ENCODE results near the gene MORC2. TPM values are rescaled to one million over a fixed set of nuclear protein-coding genes. Genes with fewer than 3 reads are reported as not detected.

The MORC2 gene
- total RNA-seq, 2 experiments from 2014 or later = 27.1 to 27.9 TPM

- peaks cover 25 to 93% of the 10 kb centered on the region in 2 experiments for H3K9me3 ChIP-seq (ENCODE audit: control insufficient read depth in 1 of 2, insufficient read depth in 1 of 2, low read length in 2 of 2)
Measured at GRCh38 chr22:30979932-30980331, 11.4 kb upstream of the MORC2 start.

GRCh38 chr22:30978304-30978962 lies 9.9 kb upstream of the MORC2 start:
- Mint-ChIP-seq H3K36me3 (ENCODE audit: low read depth) (peaks cover 72% of the 10 kb centered on the region), H3K9me3 (peaks cover 26% of the 10 kb centered on the region), H3K4me1 (ENCODE audit: low read depth) (no peaks in the 10 kb centered on the region), H3K27ac (no peak overlapping the region), H3K27me3 (no peaks in the 10 kb centered on the region), H3K4me3 (no peak overlapping the region)
- H3K27ac ChIP-seq (ENCODE audit: low read depth in 1 of 2, low read length in 2 of 2) = no peak overlapping the region
- H3K36me3 ChIP-seq (ENCODE audit: insufficient read depth, low read length) = peaks cover 9% of the 10 kb centered on the region
- POLR2A ChIA-PET = interaction anchor here (1.4 to 6.9 kb wide), 2 partner anchors 9 to 314 kb away, joined by 3 to 40 read pairs; partner anchors contain the start of genes MORC2, PIK3IP1 and TUG1
- DNase-seq = no peak
- intact Hi-C loops (cut with DNase I, micrococcal nuclease) = loop anchor here in 1 of 2 experiments (10.0 kb wide), 1 partner anchor 516 kb away; the partner anchor contains the start of gene SFI1
- no peak for TF ChIP-seq CTCF (IDR thresholded peaks at IDR 0.05)
- ATAC-seq (ENCODE audit: poor library complexity) = no peak
- CTCF ChIA-PET = no interaction called here
- H3K9me3 ChIP-seq (ENCODE audit: control insufficient read depth in 1 of 2, insufficient read depth in 1 of 2, low read length in 2 of 2) = peaks cover 22 to 93% of the 10 kb centered on the region in 2 experiments
- no peaks in the 10 kb centered on the region for H3K4me1 ChIP-seq (ENCODE audit: insufficient read depth, low read length)
- H3K4me3 ChIP-seq (ENCODE audit: low read length) = no peak overlapping the region
- no peaks in the 10 kb centered on the region for H3K27me3 ChIP-seq (ENCODE audit: control insufficient read depth in 1 of 2, insufficient read depth in 2 of 2, low read length in 2 of 2)

More at GRCh38 chr22:30979932-30980331, 11.4 kb upstream of the MORC2 start:
- Histone ChIP-seq H3K4me3 (ENCODE audit: low read length) (no peak overlapping the region), H3K36me3 (ENCODE audit: insufficient read depth, low read length) (peaks cover 3% of the 10 kb centered on the region), H3K27me3 (ENCODE audit: control insufficient read depth in 1 of 2, insufficient read depth in 2 of 2, low read length in 2 of 2) (no peaks in the 10 kb centered on the region), H3K27ac (ENCODE audit: low read depth in 1 of 2, low read length in 2 of 2) (no peak overlapping the region), H3K4me1 (ENCODE audit: insufficient read depth, low read length) (no peaks in the 10 kb centered on the region)
- intact Hi-C loops (cut with DNase I, micrococcal nuclease) = loop anchor here in 1 of 2 experiments (10.0 kb wide), 1 partner anchor 515 kb away; the partner anchor contains the start of gene SFI1
- no peaks in the 10 kb centered on the region for H3K4me1 Mint-ChIP-seq (ENCODE audit: low read depth)
- ChIA-PET CTCF (no interaction called here), POLR2A (interaction anchor here (6.9 kb wide), 1 partner anchor 11 kb away, joined by 40 read pairs; the partner anchor contains the start of genes MORC2 and TUG1)
- peaks cover 57% of the 10 kb centered on the region for H3K36me3 Mint-ChIP-seq (ENCODE audit: low read depth)
- no peak overlapping the region for H3K4me3 Mint-ChIP-seq
- peaks cover 29% of the 10 kb centered on the region for H3K9me3 Mint-ChIP-seq
- H3K27ac Mint-ChIP-seq = no peak overlapping the region
- TF ChIP-seq CTCF (IDR thresholded peaks at IDR 0.05) = no peak
- ATAC-seq (ENCODE audit: poor library complexity) = no peak
- H3K27me3 Mint-ChIP-seq = no peaks in the 10 kb centered on the region
- no peak for DNase-seq

GRCh38 chr22:30970356-30970746 lies 1.8 kb upstream of the MORC2 start:
- ATAC-seq (ENCODE audit: poor library complexity) = no peak

More at GRCh38 chr22:30970356-30970746, 1.8 kb upstream of the MORC2 start:
- ChIA-PET CTCF (interaction anchor here (0.6 to 3.2 kb wide), 4 partner anchors 30 to 115 kb away, joined by 3 to 18 read pairs (median 4); no protein-coding TSS in a partner anchor), POLR2A (interaction anchor here (0.7 to 4.9 kb wide), 12 partner anchors 10 to 1417 kb away, joined by 3 to 104 read pairs (median 14); partner anchors contain the start of genes LIMK2, PIK3IP1, SELENOM and SMTN)
- Histone ChIP-seq H3K9me3 (ENCODE audit: control insufficient read depth in 1 of 2, insufficient read depth in 1 of 2, low read length in 2 of 2) (peaks cover 10 to 77% of the 10 kb centered on the region in 2 experiments), H3K27me3 (ENCODE audit: control insufficient read depth in 1 of 2, insufficient read depth in 2 of 2, low read length in 2 of 2) (no peaks in the 10 kb centered on the region), H3K4me3 (ENCODE audit: low read length) (peak overlapping the region; percentile 80), H3K27ac (ENCODE audit: low read depth in 1 of 2, low read length in 2 of 2) (no peak overlapping the region), H3K4me1 (ENCODE audit: insufficient read depth, low read length) (peaks cover 23% of the 10 kb centered on the region), H3K36me3 (ENCODE audit: insufficient read depth, low read length) (peaks cover 40% of the 10 kb centered on the region)
- no peak for DNase-seq
- no peaks in the 10 kb centered on the region for H3K27me3 Mint-ChIP-seq
- peaks cover 56% of the 10 kb centered on the region for H3K4me1 Mint-ChIP-seq (ENCODE audit: low read depth)
- intact Hi-C loops (cut with DNase I, micrococcal nuclease) = loop anchor here in 1 of 2 experiments (5.0 to 10.0 kb wide), 2 partner anchors 377 to 524 kb away; partner anchors contain the start of genes PATZ1 and SFI1
- peak overlapping the region; percentile 90 for H3K4me3 Mint-ChIP-seq
- peaks cover 15% of the 10 kb centered on the region for H3K9me3 Mint-ChIP-seq
- peak overlapping the region; percentile 98 for H3K27ac Mint-ChIP-seq
- TF ChIP-seq CTCF (IDR thresholded peaks at IDR 0.05) = no peak
- peaks cover 91% of the 10 kb centered on the region for H3K36me3 Mint-ChIP-seq (ENCODE audit: low read depth)
